Measurements from ENCODE around the gene TEX10.

GRCh38 chr9:100292414-100292813, 60.3 kb downstream of the TEX10 start:
- TF ChIP-seq CTCF (IDR thresholded peaks at IDR 0.05) (no peak), POLR2A (IDR thresholded peaks at IDR 0.05) (no peak)

Data from ovary (tissue), 3 donors.